HG02610 (cell line): ENCODE results near the gene EPB41L2.
A peak's percentile ranks its signal among the peaks of the same experiment; 100 is the strongest.

Source experiments
- ATAC-seq: cut with Tn5 transposase; IDR thresholded peaks from one replicate; pipeline ENCODE4 v1.9.1; 2021; ENCODE audit warnings: mild to moderate bottlenecking, moderate library complexity; ENCODE audit not compliant: unreplicated experiment

EPB41L2 gene

GRCh38 chr6:130980310-130981032 is 82.6 kb downstream of the EPB41L2 start:
- no peak for ATAC-seq

GRCh38 chr6:130978660-130979396 is 84.2 kb downstream of the EPB41L2 start:
- ATAC-seq: no peak

GRCh38 chr6:130978180-130978579 is 84.9 kb downstream of the EPB41L2 start:
- ATAC-seq: no peak

- no peak for ATAC-seq
Observed at GRCh38 chr6:130975325-130975724, 87.7 kb downstream of the EPB41L2 start.

GRCh38 chr6:130973521-130974277 is 89.3 kb downstream of the EPB41L2 start:
- no peak for ATAC-seq

- ATAC-seq: no peak
Observed at GRCh38 chr6:130971504-130971903, 91.5 kb downstream of the EPB41L2 start.

GRCh38 chr6:130970839-130971410 is 92.1 kb downstream of the EPB41L2 start:
- no peak for ATAC-seq

GRCh38 chr6:130969791-130970491 is 93.1 kb downstream of the EPB41L2 start:
- no peak for ATAC-seq

- ATAC-seq: no peak
Observed at GRCh38 chr6:130969166-130969565, 93.9 kb downstream of the EPB41L2 start.

GRCh38 chr6:130968476-130968875 is 94.6 kb downstream of the EPB41L2 start:
- no peak for ATAC-seq

- no peak for ATAC-seq
Observed at GRCh38 chr6:130967502-130968445, 95.3 kb downstream of the EPB41L2 start.

- ATAC-seq: no peak
Observed at GRCh38 chr6:130966344-130966980, 96.6 kb downstream of the EPB41L2 start.

GRCh38 chr6:130965656-130966055 is 97.4 kb downstream of the EPB41L2 start:
- ATAC-seq: no peak

- ATAC-seq: no peak
Observed at GRCh38 chr6:130964808-130965604, 98.0 kb downstream of the EPB41L2 start.

- peak; percentile 41 for ATAC-seq
Observed at GRCh38 chr6:130964289-130964688, 98.8 kb downstream of the EPB41L2 start.

- no peak for ATAC-seq
Observed at GRCh38 chr6:130962966-130963365, 100.1 kb downstream of the EPB41L2 start.

- ATAC-seq: peak; percentile 62
Observed at GRCh38 chr6:130961148-130961547, 101.9 kb downstream of the EPB41L2 start.

GRCh38 chr6:130959951-130960350 is 103.1 kb downstream of the EPB41L2 start:
- ATAC-seq: no peak
